22Rv1 (cell line): Measurements from ENCODE around the gene RO60.
"Not testable (repeated sequence)": the region's sequence is repeated elsewhere in the genome, so short reads cannot be mapped to it uniquely, and the experiment has no call there.

Experiments
- H3K27ac ChIP-seq: fragments of 450-650 bp; 2 replicates; pipeline ENCODE4 v1.5.1; 2017
- ZFX ChIP-seq: fragments of 450-650 bp; IDR thresholded peaks from 2 replicates; pipeline ENCODE4 v1.6.1; 2017; ENCODE audit warnings: antibody characterized with exemption, borderline replicate concordance
- TF ChIP-seq, protein P1 (sequence below): fragments of 450-650 bp; IDR thresholded peaks from 2 replicates; pipeline ENCODE4 v1.5.1; 2017; ENCODE audit warnings: mild to moderate bottlenecking

The RO60 gene

DNA sequence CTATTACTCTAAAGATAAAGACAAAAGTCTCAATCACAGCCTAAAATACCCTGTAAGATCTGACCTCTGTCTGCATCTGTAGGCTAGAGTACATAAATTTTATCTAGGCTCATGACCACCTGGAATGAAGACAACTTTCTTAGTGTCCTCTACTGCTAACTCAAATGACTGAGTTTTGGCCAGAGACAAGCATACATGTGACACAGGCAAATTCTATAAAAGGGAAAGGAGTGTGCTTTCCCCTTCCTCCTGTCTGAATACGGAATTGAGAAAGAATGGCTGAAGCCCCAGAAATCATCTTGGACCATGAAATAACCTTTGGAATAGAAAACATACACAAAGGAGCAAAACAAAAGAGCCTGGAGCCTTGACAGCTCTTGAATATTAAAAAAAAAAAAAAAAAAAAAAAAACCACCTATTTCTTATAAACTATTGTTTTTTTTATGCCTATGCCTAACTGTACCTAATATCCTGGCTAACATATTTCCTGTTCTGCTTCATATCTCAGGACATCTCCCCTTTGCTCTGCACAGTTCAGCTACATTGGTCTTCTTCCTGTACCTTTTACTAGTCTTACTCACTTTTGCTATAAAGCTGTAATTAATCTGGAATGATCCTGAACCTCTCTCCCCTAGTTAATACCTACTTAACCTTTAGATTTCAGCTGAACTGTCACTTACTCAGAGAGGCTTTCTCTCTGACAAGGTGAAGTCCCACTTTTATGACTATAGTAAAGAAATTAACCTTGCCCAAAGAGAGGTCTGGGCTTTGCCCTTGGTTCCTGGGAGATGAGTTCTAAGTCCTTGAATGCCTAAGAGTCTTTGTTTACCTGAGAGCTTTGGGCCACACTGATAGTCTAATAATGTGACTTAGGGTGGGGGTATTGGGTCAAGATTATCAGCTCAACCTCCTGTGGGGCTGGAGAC lies 16.4 kb upstream of the RO60 start:
- no peak overlapping the region for H3K27ac ChIP-seq

DNA sequence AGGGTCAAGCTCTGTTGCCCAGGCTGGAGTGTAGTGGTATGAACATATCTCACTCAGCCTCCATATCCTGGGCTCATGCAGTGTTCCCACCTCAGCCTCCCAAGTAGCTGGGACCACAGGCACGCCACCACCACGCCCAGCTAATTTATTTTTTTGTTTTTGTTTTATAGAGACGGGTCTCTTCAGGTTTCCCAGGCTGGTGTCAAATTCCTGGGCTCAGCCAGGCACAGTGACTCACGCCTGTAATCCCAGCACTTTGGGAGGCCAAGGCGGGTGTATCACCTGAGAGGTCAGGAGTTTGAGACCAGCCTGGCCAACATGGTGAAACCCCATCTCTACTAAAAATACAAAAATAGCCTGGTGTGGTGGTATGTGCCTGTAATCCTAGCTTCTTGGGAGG lies 10.5 kb upstream of the RO60 start:
- H3K27ac ChIP-seq: not testable (repeated sequence)

More for the DNA sequence above, 16.4 kb upstream of the RO60 start:
- TF ChIP-seq ZFX: no peak
- TF ChIP-seq, protein P1, sequence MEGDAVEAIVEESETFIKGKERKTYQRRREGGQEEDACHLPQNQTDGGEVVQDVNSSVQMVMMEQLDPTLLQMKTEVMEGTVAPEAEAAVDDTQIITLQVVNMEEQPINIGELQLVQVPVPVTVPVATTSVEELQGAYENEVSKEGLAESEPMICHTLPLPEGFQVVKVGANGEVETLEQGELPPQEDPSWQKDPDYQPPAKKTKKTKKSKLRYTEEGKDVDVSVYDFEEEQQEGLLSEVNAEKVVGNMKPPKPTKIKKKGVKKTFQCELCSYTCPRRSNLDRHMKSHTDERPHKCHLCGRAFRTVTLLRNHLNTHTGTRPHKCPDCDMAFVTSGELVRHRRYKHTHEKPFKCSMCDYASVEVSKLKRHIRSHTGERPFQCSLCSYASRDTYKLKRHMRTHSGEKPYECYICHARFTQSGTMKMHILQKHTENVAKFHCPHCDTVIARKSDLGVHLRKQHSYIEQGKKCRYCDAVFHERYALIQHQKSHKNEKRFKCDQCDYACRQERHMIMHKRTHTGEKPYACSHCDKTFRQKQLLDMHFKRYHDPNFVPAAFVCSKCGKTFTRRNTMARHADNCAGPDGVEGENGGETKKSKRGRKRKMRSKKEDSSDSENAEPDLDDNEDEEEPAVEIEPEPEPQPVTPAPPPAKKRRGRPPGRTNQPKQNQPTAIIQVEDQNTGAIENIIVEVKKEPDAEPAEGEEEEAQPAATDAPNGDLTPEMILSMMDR: no peak

DNA sequence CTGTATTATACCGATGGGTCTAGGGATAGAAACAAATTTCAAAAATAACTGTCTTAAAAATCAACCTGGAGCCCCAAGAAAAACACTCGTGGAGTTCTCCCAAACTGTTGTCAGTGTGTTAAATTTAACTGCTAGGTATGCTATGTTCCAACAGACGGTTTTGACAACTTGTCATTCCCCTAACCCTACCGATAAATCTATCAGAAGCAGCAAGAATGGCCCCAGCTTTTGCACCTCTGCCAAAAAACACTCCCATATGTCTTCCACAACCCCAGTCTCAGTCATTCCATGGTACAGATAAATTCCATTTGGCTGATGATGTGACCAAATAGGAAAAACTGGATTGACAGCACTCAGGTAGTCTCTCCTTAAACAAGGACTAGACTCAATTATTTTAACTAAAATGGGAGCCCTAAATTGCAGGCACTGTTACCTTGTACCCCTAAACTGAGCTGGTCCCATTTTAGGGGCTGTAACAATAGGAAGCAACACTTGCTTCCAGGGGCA lies 5.2 kb upstream of the RO60 start:
- peak overlapping the region; percentile 49 for H3K27ac ChIP-seq
- TF ChIP-seq, protein P1: no peak
- TF ChIP-seq ZFX: no peak

- peak overlapping the region; percentile 97 for H3K27ac ChIP-seq
- TF ChIP-seq ZFX: no peak
- TF ChIP-seq, protein P1: no peak
These were observed 707 bp upstream of the RO60 start for GRCh38 chr1:193058529-193059281.

DNA sequence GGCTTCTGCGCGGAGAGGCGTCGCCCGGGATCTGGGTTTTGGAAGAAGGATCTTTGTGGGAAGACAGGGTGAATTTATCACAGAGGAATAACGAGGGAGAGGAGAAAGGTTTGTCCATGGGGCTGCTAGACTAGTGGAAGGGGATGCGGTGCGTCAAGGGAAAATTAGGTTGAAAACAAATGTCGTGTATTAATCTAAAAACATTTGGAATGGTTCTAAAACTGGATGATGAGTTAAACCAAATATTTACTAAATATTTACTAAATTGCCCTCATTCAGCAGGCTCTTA lies 647 bp downstream of the RO60 start:
- TF ChIP-seq ZFX: no peak
- TF ChIP-seq, protein P1: no peak
- H3K27ac ChIP-seq: peak overlapping the region; percentile 97

GRCh38 chr1:193060406-193060805 lies 994 bp downstream of the RO60 start:
- H3K27ac ChIP-seq: peak overlapping the region; percentile 97
- TF ChIP-seq, protein P1: no peak
- no peak for TF ChIP-seq ZFX

DNA sequence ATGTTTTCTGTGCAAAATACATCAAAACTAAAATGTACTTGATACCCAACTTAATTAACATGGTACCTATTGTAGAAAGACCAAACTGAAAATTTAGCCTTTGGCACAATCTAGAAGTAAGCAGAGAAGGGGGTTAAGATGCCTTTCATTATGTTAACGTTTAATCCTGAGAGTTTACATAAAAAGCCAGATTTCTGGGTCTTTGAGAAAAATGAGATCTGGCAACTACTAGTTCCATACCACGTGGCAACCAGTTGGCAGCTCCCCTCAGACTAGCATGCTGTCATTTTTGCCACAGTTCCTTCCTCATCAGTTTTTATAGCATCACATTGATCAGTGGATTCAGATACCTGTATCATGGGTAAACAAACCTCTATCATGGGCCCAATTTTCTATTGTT lies 1.5 kb downstream of the RO60 start:
- TF ChIP-seq, protein P1: no peak
- peak overlapping the region; percentile 97 for H3K27ac ChIP-seq
